ENCODE results near the gene GGNBP2.

DNA sequence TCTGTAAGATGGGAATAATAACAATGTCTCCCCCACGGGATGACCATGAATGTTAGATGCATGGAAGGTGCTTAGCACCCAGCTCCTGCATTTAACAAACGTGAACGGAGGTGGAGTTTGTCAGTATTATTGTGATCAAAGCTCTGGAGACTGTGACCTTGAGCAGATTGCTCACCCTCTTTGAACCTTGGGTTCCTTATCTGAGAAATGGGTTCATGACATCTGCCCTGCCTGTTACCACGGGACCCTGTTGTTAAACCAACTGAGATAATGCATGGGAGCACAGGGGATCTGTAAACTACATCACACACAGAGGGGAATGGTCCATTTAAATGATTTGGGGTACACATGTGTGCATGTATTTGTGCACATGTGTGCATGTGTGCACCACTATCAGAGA, 86.3 kb downstream of the GGNBP2 start:
- TF ChIP-seq, protein P1, sequence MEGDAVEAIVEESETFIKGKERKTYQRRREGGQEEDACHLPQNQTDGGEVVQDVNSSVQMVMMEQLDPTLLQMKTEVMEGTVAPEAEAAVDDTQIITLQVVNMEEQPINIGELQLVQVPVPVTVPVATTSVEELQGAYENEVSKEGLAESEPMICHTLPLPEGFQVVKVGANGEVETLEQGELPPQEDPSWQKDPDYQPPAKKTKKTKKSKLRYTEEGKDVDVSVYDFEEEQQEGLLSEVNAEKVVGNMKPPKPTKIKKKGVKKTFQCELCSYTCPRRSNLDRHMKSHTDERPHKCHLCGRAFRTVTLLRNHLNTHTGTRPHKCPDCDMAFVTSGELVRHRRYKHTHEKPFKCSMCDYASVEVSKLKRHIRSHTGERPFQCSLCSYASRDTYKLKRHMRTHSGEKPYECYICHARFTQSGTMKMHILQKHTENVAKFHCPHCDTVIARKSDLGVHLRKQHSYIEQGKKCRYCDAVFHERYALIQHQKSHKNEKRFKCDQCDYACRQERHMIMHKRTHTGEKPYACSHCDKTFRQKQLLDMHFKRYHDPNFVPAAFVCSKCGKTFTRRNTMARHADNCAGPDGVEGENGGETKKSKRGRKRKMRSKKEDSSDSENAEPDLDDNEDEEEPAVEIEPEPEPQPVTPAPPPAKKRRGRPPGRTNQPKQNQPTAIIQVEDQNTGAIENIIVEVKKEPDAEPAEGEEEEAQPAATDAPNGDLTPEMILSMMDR (conservative IDR thresholded peaks at IDR 0.05 in 1 of 2, IDR thresholded peaks at IDR 0.05 in 1 of 2; ENCODE audit: low read depth in 1 of 2, low read length in 2 of 2) = no peak
- TF ChIP-seq EZH2 (IDR thresholded peaks at IDR 0.05; ENCODE audit: low read length, missing control alignments) = no peak

Measured in fibroblast of lung (primary cell).